HG02852 (cell line): ENCODE results near the gene FOXN3.

ENCODE experiments used
- ATAC-seq: cut with Tn5 transposase; IDR thresholded peaks from one replicate; pipeline ENCODE4 v1.9.1; 2021; ENCODE audit warnings: mild to moderate bottlenecking, moderate library complexity; ENCODE audit not compliant: unreplicated experiment

The FOXN3 gene

DNA sequence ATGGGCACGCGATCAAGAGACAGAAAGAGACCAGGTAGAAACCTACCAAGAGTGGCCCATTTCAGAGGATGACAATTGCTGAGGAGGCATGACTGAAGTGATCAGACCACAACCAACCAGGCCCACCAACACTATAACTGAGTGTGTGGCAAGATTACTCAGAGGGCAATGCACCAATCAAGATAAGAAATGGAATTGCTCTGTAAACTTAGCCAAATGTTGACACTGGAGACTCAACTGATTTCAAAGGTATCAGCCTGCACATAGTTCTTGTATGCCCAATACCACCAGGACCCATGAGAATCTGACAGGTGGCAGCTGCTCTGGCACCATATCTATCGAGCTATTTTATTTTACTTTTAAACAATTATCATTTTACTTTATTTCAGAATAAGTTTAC lies 128.9 kb downstream of the FOXN3 start:
- ATAC-seq, result no peak

DNA sequence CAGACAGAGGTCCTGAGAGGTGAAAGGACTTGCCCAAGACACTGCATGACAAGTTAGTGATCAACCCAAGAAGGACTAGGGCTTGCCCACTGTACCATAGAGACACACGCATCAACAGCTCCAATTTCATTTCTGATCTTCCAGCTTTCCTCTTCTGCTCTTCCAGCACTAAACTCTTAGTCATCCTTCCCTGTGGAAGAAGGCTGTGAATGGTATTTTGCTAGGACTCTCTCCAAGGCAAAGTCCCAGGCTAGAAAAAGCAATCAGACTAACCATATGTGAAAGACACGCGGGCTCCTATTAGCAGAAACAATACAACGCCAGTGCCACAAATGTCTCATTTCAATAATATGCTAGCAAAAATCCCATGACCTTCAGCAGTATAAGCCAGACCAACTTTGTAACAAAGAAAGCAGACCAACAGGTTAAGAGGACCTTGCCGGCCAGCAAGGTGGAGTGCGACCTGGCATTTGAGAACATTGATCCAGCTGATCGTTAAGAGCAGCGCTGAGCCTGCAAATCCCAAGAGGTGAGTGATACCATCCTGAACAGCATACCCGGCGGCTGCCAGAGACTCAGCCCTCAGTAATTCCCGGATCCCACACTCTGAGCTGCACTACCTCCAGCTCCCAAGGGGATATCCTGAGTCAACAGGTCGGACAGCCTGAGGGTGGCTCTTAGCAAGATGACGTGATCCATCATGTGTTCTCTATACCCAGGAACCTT lies 132.5 kb downstream of the FOXN3 start:
- no peak for ATAC-seq

DNA sequence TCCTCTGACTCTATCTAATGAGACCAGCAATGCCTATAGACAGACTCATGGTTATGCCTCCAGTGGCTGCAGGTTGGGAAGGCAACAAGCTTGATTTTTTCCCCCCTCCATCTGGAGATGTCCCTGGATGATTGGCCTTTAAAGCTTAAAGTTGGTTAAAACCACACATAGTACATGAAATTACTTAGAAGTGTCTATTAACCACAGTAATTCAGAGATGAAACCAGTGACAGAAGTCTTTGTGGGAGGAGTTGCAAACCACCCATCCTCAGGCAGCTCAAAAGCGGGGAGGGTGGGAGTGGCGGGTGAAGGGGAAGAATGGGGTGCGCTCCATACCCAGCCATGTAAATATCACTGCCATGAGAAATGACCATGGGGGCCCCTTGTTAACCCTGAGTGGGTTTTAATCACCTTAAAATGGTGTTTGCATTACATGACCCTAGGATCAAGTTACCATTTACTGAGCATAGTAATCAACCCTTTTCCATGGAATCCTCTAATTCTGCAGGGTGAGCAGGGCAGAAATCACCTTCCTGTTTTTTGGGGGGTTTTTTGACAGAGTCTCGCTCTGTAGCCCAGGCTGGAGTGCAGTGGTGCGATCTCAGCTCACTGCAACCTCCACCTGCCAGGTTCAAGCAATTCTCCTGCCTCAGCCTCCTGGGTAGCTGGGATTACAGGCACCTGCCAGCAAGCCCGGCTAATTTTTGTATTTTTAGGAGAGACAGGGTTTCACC lies 133.5 kb downstream of the FOXN3 start:
- ATAC-seq, result peak; percentile 84

DNA sequence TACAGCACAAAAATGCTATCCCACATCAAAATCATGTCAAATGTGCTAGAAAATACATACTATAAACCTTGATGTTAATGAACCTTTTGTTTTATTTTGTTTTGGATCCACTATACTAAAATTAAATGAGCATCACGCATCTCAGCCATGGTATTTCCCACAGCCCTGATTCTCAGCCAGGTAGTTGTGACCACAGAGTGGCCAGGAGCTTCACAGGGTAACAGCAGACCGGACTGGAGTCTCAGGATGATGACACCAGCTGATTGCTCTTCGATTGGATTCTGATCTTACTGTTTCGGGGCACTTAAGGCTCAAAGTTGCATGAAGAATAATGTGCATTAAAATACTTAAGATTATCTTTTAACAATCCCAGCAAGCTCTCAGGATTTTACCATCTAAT lies 134.8 kb downstream of the FOXN3 start:
- ATAC-seq, result no peak

DNA sequence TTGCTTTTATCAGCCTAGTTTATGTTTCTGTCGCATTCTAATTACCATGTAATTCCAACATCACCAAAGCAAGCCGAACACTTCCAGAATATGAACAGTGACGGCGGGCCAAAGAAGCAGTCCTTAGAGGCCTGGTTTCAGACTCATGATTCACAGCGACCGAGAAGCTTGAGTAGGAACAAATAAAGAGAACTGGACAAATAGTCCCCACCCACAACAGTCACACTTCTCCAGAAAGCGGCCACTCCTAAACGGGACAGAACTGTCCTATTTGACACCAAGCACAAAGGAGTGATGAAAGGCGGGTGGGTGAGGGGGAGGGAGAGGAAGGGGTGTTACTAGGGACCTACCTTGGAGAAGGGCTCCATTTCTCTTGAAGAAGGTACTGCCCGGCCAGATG lies 136.4 kb downstream of the FOXN3 start:
- ATAC-seq, result no peak

DNA sequence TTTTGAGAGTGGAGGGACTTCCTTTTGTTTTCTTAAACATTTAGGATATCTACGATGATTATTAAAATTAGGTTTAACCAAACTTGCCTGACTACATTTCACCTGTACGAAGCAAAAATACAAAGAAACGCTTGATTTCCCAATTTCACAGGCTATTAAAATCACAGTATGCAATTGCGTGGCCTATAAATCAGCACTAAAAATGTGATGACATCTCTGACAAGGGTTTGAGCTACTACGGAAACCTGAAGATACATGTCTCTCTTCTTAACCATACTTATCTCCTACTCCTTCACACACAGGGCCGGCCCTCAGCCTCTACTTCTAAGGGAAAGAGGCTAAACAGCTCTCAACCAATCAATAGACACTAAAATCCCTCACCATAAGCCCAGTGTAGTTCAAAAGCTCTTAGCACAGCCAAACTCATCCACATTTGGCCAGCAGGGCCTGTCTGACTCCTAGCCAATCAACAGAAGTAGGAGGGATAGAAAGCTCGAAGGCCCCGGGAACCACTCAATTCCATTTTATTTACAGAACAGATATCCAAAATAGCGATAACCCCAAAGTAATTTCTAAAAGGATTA lies 137.3 kb downstream of the FOXN3 start:
- no peak for ATAC-seq

DNA sequence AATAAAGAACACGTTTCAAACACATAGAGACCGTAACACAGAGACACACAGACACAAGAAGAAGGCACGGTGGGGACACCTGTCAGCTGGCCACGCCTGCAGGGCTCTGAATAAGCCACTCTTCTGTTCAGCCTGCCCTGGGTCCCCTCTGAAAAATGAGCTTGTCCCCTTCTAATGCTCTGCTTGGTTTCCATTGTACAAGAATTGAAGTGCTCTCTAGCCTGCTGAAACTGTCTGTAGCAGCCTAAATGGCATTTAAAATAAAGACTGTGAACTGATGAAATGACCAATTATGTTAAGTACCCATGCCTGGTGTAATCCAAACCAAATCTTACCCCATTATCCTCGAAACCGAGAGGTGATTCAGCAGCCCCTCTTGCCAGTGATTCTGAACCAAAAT lies 139.8 kb downstream of the FOXN3 start:
- no peak for ATAC-seq

DNA sequence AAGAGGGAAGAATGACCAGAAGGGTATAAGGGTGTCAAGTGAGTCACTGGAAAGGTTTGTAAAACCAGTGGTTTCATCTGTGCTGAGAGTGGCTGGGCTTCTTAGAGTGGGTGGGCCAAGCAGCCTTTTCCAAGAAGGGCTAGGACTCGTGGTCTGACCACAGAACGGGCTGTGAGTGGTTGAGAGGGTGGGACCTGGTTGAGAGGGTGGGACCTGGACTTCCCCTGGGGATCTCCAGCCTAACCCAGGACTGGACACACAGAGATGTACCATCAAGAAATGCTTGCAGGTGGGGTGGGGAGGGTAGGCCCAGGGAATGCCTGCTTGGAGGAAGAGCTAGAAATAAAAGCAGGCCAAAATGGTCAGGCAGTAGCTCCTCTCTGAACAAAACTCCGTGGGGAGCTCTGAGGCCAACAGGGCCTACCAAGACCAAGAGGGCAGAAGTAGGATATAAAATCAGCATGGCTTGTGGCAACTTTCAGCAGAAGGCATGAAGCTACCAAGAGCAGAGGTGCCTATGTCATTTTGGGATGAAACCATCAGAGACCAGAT lies 140.5 kb downstream of the FOXN3 start:
- ATAC-seq, result peak; percentile 99

DNA sequence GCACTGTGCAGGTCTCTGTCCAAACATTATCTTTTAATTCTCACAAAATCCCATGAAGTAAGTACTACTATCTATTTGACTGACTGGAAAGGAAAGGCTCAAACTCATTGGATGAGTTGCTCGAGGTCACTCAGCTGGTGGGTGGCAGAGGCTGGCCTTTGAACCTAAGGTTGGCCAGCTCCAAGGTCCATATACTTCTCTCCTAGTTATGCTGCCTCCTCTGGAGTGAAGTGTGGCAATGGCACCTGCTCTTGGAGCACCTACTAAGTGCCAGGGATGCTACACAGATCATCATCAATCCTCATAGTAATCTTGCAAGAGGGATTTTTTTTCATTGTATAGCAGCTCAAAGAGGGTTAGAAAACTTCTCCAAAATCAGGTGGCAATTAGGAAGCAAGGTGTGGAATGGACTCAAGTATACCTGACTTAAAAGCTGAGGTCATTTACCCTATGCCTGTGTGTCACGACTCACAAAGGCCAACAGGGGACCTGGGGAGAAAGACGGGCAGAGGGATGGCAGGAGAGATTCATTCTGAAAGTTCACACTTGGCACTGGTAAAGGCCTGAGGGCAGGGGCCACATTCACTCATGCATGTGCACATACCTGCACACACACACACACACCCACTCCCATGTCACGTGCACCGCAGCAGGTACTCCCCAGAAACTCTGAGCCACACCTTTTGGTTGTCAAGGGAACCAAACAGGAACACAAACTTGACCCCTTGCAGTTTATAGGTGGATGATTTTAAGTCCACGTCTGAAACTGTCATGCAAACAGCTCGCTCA lies 146.4 kb downstream of the FOXN3 start:
- ATAC-seq, result no peak

DNA sequence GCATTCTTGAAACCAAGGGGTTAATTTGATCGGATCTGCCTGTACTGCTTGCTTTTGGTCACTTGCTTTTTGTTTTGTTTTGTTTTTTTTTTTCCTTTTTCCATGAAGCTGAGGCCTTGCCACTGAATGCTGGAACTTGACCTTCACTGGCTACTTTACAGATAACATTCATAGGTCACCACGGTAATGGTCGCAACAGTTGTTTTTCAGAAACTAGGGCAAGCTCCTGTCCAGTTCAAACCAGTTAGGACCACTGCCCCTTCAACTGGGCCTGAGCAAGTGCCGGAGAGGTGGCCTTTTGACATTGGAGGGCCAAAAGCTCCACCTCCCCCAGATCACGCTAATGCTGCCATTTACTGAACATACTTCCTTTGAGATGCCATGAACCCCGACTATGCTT lies 147.6 kb downstream of the FOXN3 start:
- ATAC-seq, result no peak

DNA sequence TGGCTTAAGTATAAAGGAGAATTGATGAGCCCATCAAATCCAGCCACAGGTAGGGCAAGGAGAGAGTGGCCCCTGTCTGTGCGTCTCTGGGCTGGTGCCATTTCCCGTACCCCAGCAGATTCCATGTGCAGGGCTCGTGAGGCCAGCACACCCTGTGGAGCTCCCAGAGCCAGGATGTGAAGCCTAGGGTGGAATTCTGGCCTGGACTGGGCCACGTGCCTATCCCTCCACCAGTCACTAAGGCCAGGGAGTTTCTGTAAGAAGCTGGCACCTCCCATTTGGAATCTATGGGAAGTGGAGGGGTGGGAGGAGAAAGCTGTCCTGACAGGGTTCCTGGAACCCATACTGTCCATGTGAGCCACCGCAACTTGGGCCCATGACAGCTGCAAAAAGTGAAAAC lies 148.5 kb downstream of the FOXN3 start:
- ATAC-seq, result no peak

DNA sequence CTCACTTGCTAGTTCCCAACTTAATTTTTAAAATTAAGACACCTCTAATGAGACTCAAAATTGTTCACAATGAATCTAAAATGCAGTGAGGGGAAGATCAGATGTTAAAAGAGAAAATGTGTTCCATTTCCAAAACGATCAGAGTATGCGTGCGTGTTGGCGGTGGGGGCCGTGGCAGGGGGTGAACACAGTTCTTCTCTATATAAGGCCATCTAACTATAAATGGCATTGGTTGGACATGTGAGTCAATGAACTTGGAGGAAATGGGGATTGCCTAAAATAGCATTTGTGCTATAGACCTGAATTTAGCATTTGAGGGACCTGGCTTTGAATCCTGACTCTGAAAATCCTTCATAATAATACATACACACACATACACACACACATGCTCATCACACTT lies 149.4 kb downstream of the FOXN3 start:
- ATAC-seq, result no peak

DNA sequence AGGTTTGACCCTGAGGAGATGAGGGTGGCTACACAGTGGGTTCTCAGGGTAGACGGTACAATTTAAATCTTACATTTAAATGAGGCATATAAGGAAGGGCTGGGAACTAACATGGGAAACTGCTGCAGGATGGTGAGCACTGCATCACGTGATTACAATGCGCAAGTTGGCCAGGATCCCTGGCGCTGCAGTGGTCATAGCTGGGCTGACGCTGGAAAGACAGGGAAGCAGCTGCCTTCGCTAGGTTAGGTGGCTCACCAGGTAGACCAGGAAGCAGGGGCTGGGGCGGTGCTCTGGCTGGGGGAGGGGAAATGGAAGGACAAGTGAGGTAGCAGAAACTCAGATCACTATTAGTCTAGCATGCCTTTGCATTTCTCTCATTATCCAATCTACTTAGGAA lies 149.9 kb downstream of the FOXN3 start:
- no peak for ATAC-seq

DNA sequence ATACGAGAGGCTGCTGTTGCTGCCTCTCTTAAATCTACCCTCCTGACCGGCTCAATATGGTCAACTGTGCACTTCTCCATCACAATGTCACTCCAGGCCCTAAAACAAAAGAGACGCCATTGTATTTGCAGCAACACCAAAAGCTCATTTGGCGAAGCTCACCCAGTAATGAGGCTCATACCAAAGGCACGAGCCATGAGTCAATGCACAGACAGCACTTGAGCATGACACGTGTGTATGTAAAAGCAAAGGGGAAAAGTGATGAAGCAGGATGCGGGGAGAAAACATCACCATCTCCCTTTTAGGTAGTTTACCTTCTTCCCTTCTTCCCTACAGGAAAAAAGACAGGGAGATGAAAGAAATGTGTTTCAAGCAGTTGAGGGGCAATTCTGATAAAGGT lies 150.3 kb downstream of the FOXN3 start:
- ATAC-seq, result no peak

DNA sequence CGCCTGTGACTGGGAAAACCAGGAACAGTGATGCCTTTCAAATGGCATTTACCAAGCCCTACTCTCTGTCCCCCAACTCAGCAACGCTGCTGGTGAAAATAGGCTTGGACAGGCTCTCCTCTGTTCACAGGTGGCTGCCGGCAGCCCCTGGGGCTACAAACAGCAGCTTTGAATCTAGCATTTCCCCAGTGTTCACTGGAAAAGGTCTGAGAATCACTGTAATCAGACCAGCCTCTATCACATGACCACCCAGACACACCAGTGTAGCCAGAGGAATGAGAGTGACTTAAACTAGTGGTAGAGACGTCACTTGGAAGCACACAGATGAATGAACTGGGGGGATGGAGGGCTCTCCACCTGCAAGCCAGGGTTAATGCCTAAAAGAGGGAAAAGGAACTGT lies 151.8 kb downstream of the FOXN3 start:
- no peak for ATAC-seq

DNA sequence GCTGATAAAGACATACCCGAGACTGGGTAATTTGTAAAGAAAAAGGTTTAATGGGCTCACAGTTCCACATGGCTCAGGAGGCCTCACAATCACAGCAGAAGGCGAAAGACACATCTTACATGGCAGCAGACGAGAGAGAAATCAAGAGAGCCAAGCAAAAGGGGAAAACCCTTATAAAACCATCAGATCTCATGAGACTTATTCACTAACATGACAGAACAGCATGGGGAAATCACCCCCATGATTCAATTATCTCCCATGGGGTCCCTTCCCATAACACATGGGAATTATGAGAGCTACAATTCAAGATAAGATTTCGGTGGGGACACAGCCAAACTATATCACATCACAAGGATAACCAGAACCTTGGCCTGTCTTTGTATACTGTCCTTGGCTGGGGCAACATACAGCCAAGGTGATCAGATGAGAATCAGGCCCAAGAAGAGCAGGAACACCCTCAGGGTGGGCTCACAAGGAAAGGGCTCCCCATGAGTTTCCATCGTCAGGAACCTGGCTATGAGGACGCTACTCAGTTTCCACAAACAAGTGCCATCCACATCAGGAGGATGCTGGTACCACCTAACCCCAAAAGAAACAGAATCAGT lies 152.7 kb downstream of the FOXN3 start:
- ATAC-seq, result no peak

DNA sequence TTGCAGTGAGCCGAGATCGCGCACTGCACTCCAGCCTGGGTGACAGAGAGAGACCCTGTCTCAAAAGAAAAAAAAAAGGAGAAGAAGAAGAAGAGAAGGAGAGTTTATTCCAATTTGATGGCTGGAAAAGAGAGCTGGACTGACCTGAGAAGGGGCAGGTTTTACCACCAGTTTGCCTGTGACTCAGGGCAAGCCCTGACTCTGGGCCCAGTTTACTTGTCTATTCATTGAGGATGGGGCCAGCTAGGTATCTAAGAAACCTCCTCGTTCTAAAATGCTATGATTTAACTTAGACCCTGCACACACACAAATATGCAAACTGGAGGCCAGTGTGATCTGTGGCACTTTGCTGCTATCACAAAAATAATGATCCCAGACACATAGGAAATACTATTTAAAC lies 155.0 kb downstream of the FOXN3 start:
- ATAC-seq, result no peak

DNA sequence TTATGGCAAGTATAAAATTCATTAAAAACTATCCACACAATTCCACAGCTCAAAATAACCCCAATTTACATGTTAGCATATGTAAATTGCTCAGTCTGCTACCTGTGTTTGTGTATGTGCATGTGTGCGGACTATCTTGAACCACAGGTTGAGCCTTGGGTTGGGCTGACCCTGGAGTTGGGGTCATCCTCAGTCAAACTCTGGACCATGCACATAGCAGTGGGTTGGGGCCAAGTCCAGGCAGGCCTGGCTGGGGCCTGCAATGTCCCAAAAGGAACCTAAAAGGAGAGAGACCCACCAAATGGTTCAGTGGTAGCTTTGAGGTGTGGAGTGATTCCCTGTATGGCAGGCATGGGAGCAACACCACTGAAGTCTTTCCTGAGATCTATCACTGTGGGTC lies 156.1 kb downstream of the FOXN3 start:
- no peak for ATAC-seq

DNA sequence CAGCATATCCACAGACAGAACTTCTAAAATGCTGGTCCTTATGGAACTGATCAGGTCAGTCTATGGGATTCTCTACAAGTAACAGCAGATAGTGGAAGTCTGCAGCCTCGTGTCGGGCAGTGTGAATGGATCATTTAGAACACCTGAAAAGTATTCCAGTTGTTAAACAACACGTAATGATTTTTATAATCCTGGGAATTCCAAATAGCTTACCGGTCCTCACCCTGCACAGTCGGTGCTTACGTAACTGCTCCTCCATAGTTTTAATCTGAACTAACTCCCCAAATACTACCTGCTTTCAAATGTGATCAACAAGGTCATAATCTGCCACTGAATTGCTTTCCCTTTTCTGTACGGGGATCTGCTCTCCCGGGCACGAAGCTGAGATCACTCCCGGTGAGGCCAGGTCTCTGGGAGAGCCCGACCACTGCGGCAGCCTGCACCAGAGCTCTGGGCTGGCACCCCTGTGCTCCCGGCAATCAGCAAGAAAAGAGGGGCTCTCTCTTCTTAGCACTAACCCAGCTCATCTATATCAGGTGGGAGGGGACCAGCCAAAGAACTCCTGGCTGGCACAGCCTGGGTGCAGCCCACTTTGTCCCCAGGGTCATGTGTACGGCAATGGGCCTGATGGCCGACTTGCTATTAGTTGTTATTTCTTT lies 157.0 kb downstream of the FOXN3 start:
- ATAC-seq, result no peak

DNA sequence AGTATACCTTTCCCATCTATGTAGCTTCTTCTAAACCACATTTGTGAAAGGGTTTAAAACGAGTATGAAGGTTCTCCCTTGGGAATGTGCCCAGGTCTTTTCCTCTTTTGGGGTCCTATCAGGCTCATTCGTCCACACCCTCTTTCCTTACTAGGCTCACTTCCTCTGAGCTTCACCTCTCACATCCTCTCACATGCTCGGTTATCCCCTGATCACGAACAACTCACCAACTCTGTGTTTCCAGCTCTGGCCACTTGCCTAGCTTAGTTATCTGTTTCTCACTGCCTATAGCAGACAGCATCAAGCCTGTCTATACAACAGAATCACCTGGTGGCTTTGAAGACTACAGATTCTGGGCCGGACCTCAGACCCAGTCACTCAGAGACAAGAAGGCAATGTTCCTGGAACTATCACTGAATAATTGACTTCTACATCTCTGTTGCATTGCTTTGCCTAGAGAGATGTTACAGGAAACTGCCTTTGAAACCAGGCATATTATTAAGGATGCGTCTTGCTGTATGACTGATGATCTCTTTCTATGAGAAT lies 158.2 kb downstream of the FOXN3 start:
- ATAC-seq, result no peak
